ENCODE data around the gene IGFLR1.

The IGFLR1 gene

GRCh38 chr19:35738021-35738886 is 4.0 kb downstream of the IGFLR1 start:
- no peak overlapping the region for H3K4me3 ChIP-seq (ENCODE audit: insufficient read depth, low read depth, low read length)
- H3K27me3 ChIP-seq (ENCODE audit: control insufficient read depth, insufficient read depth, low read length, poor library complexity, severe bottlenecking), result no peaks in the 10 kb centered on the region
- H3K9me3 ChIP-seq (ENCODE audit: control insufficient read depth, low read length), result no peaks in the 10 kb centered on the region
- peaks cover 9% of the 10 kb centered on the region for H3K4me1 ChIP-seq (ENCODE audit: control insufficient read depth, insufficient read depth, low read length)
- WGBS, 2 experiments, result 96% methylated on average over 37 of the region's 37 CpGs
- H3K36me3 ChIP-seq (ENCODE audit: control insufficient read depth, insufficient read depth, low read length), result peaks cover 20% of the 10 kb centered on the region
- no peak overlapping the region for H3K27ac ChIP-seq (ENCODE audit: insufficient read depth, low read depth, low read length, poor library complexity, severe bottlenecking)

GRCh38 chr19:35736913-35737886 is 5.1 kb downstream of the IGFLR1 start:
- Histone ChIP-seq H3K9me3 (ENCODE audit: control insufficient read depth, low read length) (no peaks in the 10 kb centered on the region), H3K4me3 (ENCODE audit: insufficient read depth, low read depth, low read length) (no peak overlapping the region), H3K27me3 (ENCODE audit: control insufficient read depth, insufficient read depth, low read length, poor library complexity, severe bottlenecking) (no peaks in the 10 kb centered on the region), H3K27ac (ENCODE audit: insufficient read depth, low read depth, low read length, poor library complexity, severe bottlenecking) (no peak overlapping the region), H3K36me3 (ENCODE audit: control insufficient read depth, insufficient read depth, low read length) (peaks cover 25% of the 10 kb centered on the region), H3K4me1 (ENCODE audit: control insufficient read depth, insufficient read depth, low read length) (peaks cover 9% of the 10 kb centered on the region)
- 93 to 94% methylated on average over 22 of the region's 22 CpGs for WGBS, 2 experiments

- Histone ChIP-seq H3K4me1 (ENCODE audit: control insufficient read depth, insufficient read depth, low read length) (peaks cover under 1% of the 10 kb centered on the region), H3K27ac (ENCODE audit: insufficient read depth, low read depth, low read length, poor library complexity, severe bottlenecking) (no peak overlapping the region), H3K36me3 (ENCODE audit: control insufficient read depth, insufficient read depth, low read length) (peaks cover 36% of the 10 kb centered on the region), H3K4me3 (ENCODE audit: insufficient read depth, low read depth, low read length) (no peak overlapping the region), H3K9me3 (ENCODE audit: control insufficient read depth, low read length) (no peaks in the 10 kb centered on the region), H3K27me3 (ENCODE audit: control insufficient read depth, insufficient read depth, low read length, poor library complexity, severe bottlenecking) (no peaks in the 10 kb centered on the region)
- WGBS, 2 experiments, result 93 to 96% methylated on average over 5 of the region's 5 CpGs
Observed at GRCh38 chr19:35734889-35735288, 7.4 kb downstream of the IGFLR1 start.

GRCh38 chr19:35734273-35734672 is 8.0 kb downstream of the IGFLR1 start:
- peaks cover 40% of the 10 kb centered on the region for H3K36me3 ChIP-seq (ENCODE audit: control insufficient read depth, insufficient read depth, low read length)

GRCh38 chr19:35733180-35734125 is 8.8 kb downstream of the IGFLR1 start:
- peaks cover 48% of the 10 kb centered on the region for H3K36me3 ChIP-seq (ENCODE audit: control insufficient read depth, insufficient read depth, low read length)
- WGBS, 2 experiments, result 93 to 96% methylated on average over 35 of the region's 35 CpGs

More at GRCh38 chr19:35734273-35734672, 8.0 kb downstream of the IGFLR1 start:
- Histone ChIP-seq H3K27me3 (ENCODE audit: control insufficient read depth, insufficient read depth, low read length, poor library complexity, severe bottlenecking) (no peaks in the 10 kb centered on the region), H3K27ac (ENCODE audit: insufficient read depth, low read depth, low read length, poor library complexity, severe bottlenecking) (no peak overlapping the region), H3K4me1 (ENCODE audit: control insufficient read depth, insufficient read depth, low read length) (no peaks in the 10 kb centered on the region), H3K4me3 (ENCODE audit: insufficient read depth, low read depth, low read length) (no peak overlapping the region), H3K9me3 (ENCODE audit: control insufficient read depth, low read length) (no peaks in the 10 kb centered on the region)
- 95 to 97% methylated on average over 8 of the region's 8 CpGs for WGBS, 2 experiments

GRCh38 chr19:35732540-35733179 is 9.6 kb downstream of the IGFLR1 start:
- Histone ChIP-seq H3K4me1 (ENCODE audit: control insufficient read depth, insufficient read depth, low read length) (no peaks in the 10 kb centered on the region), H3K9me3 (ENCODE audit: control insufficient read depth, low read length) (no peaks in the 10 kb centered on the region), H3K4me3 (ENCODE audit: insufficient read depth, low read depth, low read length) (no peak overlapping the region), H3K27ac (ENCODE audit: insufficient read depth, low read depth, low read length, poor library complexity, severe bottlenecking) (no peak overlapping the region), H3K36me3 (ENCODE audit: control insufficient read depth, insufficient read depth, low read length) (peaks cover 52% of the 10 kb centered on the region), H3K27me3 (ENCODE audit: control insufficient read depth, insufficient read depth, low read length, poor library complexity, severe bottlenecking) (no peaks in the 10 kb centered on the region)
- 95 to 96% methylated on average over 25 of the region's 25 CpGs for whole genome bisulfite sequencing, 2 experiments

More at GRCh38 chr19:35733180-35734125, 8.8 kb downstream of the IGFLR1 start:
- H3K9me3 ChIP-seq (ENCODE audit: control insufficient read depth, low read length), result no peaks in the 10 kb centered on the region
- H3K27ac ChIP-seq (ENCODE audit: insufficient read depth, low read depth, low read length, poor library complexity, severe bottlenecking), result no peak overlapping the region
- H3K4me3 ChIP-seq (ENCODE audit: insufficient read depth, low read depth, low read length), result no peak overlapping the region
- no peaks in the 10 kb centered on the region for H3K4me1 ChIP-seq (ENCODE audit: control insufficient read depth, insufficient read depth, low read length)
- H3K27me3 ChIP-seq (ENCODE audit: control insufficient read depth, insufficient read depth, low read length, poor library complexity, severe bottlenecking), result no peaks in the 10 kb centered on the region

- Histone ChIP-seq H3K4me1 (ENCODE audit: control insufficient read depth, insufficient read depth, low read length) (no peaks in the 10 kb centered on the region), H3K27me3 (ENCODE audit: control insufficient read depth, insufficient read depth, low read length, poor library complexity, severe bottlenecking) (no peaks in the 10 kb centered on the region), H3K4me3 (ENCODE audit: insufficient read depth, low read depth, low read length) (no peak overlapping the region), H3K9me3 (ENCODE audit: control insufficient read depth, low read length) (no peaks in the 10 kb centered on the region), H3K27ac (ENCODE audit: insufficient read depth, low read depth, low read length, poor library complexity, severe bottlenecking) (no peak overlapping the region), H3K36me3 (ENCODE audit: control insufficient read depth, insufficient read depth, low read length) (peaks cover 50% of the 10 kb centered on the region)
- 90 to 94% methylated on average over 21 of the region's 21 CpGs for WGBS, 2 experiments
Observed at GRCh38 chr19:35731779-35732405, 10.4 kb downstream of the IGFLR1 start.

- H3K36me3 ChIP-seq (ENCODE audit: control insufficient read depth, insufficient read depth, low read length), result peaks cover 48% of the 10 kb centered on the region
- H3K27ac ChIP-seq (ENCODE audit: insufficient read depth, low read depth, low read length, poor library complexity, severe bottlenecking), result no peak overlapping the region
- no peaks in the 10 kb centered on the region for H3K27me3 ChIP-seq (ENCODE audit: control insufficient read depth, insufficient read depth, low read length, poor library complexity, severe bottlenecking)
- H3K9me3 ChIP-seq (ENCODE audit: control insufficient read depth, low read length), result no peaks in the 10 kb centered on the region
- 92 to 93% methylated on average over 9 of the region's 9 CpGs for WGBS, 2 experiments
- no peaks in the 10 kb centered on the region for H3K4me1 ChIP-seq (ENCODE audit: control insufficient read depth, insufficient read depth, low read length)
- no peak overlapping the region for H3K4me3 ChIP-seq (ENCODE audit: insufficient read depth, low read depth, low read length)
Observed at GRCh38 chr19:35731353-35731752, 10.9 kb downstream of the IGFLR1 start.

- no peaks in the 10 kb centered on the region for H3K9me3 ChIP-seq (ENCODE audit: control insufficient read depth, low read length)
- H3K4me3 ChIP-seq (ENCODE audit: insufficient read depth, low read depth, low read length), result no peak overlapping the region
- no peaks in the 10 kb centered on the region for H3K27me3 ChIP-seq (ENCODE audit: control insufficient read depth, insufficient read depth, low read length, poor library complexity, severe bottlenecking)
- no peak overlapping the region for H3K27ac ChIP-seq (ENCODE audit: insufficient read depth, low read depth, low read length, poor library complexity, severe bottlenecking)
- no peaks in the 10 kb centered on the region for H3K4me1 ChIP-seq (ENCODE audit: control insufficient read depth, insufficient read depth, low read length)
- 95 to 96% methylated on average over 18 of the region's 18 CpGs for WGBS, 2 experiments
- H3K36me3 ChIP-seq (ENCODE audit: control insufficient read depth, insufficient read depth, low read length), result peaks cover 55% of the 10 kb centered on the region
Observed at GRCh38 chr19:35730326-35730725, 11.9 kb downstream of the IGFLR1 start.
